ENCODE results near the gene MT2A. TPM values are rescaled to one million over a fixed set of nuclear protein-coding genes. Genes with fewer than 3 reads are reported as not detected.

Gene MT2A
- 1,000 to 10,000 TPM in 2 of 4 donors, 100 to 1,000 TPM in 2; 301 to 1,668 (median 935) TPM for total RNA-seq

- ATAC-seq (ENCODE audit: low FRiP score) (peak; percentile 51), DNase-seq (ENCODE audit: low spot score) (peak; percentile 91)
- TF ChIP-seq CTCF (IDR thresholded peaks at IDR 0.05), result no peak
Observed at GRCh38 chr16:56608043-56608875, at the start of gene MT2A. TSS of gene MT2A (plus strand) at chr16:56608584. CDS start at chr16:56608656, 72 bp downstream.

DNA sequence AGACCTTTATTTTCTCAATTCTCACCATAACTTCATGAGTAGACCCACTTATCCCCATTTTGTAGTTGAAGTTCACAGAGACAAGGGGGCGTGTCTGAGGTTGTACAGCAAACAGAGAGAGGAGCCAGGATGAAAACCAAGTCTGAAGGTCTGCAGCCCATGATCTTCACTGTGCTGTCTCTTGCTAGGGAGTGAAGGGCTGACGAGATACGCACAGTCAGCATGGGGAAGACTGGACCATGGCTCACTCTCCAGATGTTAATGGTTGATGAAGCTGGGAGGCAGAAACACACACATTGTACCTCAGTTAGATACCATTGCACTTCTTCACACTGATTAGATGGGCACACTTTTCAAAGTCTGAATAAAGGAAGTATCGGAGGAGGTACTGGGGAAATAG is 49.3 kb upstream of the MT2A start:
- DNase-seq (ENCODE audit: low spot score), result no peak
- no peak for ATAC-seq (ENCODE audit: low FRiP score)
- TF ChIP-seq CTCF (IDR thresholded peaks at IDR 0.05), result no peak

DNA sequence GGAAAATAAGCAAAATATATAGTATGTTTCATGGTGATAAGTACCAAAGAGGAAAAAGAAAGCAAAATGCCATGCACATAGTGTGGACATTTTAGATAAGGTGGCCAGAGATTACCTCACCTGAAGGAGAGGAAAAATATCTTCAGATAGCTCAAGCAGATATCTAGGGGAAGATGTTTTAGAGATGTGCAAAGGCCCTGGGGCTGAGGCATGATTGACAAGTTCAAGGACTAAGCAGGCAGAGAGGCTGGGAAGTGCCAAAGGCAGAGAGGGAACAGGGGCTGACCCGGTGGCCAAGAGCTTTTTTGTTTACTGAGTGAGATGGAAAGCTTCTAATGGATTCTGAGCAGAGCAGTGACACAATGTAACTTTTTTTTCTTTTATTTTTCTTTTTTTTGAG is 47.9 kb upstream of the MT2A start:
- TF ChIP-seq CTCF (IDR thresholded peaks at IDR 0.05), result no peak
- no peak for DNase-seq (ENCODE audit: low spot score)
- ATAC-seq (ENCODE audit: low FRiP score), result no peak

GRCh38 chr16:56561126-56561525 is 47.3 kb upstream of the MT2A start:
- no peak for ATAC-seq (ENCODE audit: low FRiP score)
- no peak for DNase-seq (ENCODE audit: low spot score)
- no peak for TF ChIP-seq CTCF (IDR thresholded peaks at IDR 0.05)

GRCh38 chr16:56564793-56565477 is 43.4 kb upstream of the MT2A start, which contains the start of gene MT4:
TSS of gene MT4 (plus strand) at chr16:56565073. CDS start at chr16:56565129, 56 bp downstream.
- no peak for TF ChIP-seq CTCF (IDR thresholded peaks at IDR 0.05)
- DNase-seq (ENCODE audit: low spot score), result no peak
- no peak for ATAC-seq (ENCODE audit: low FRiP score)

GRCh38 chr16:56569971-56570370 is 38.4 kb upstream of the MT2A start:
- ATAC-seq (ENCODE audit: low FRiP score) (peak; percentile 37), DNase-seq (ENCODE audit: low spot score) (no peak)
- no peak for TF ChIP-seq CTCF (IDR thresholded peaks at IDR 0.05)
